Activated T-helper 2 cell treated with anti-CD3 and anti-CD28 coated beads, Interferon-gamma antibody, Interleukin-2, Interleukin-4, amounts not matched to agents 10 μg/mL and 5 μg/mL and 100 μg/mL, durations not matched to agents 14 hours and 24 hours and 36 hours (primary cell): ENCODE measurements around the gene NUB1. TPM values are rescaled to one million over a fixed set of nuclear protein-coding genes. Genes with fewer than 3 reads are reported as not detected.
"Not testable (repeated sequence)": the region's sequence is repeated elsewhere in the genome, so short reads cannot be mapped to it uniquely, and the experiment has no call there.

Source experiments
- DNase-seq: peaks from one replicate; pipeline ENCODE4 v3.0.0; 2021; ENCODE audit warnings: low spot score
- H3K27ac Mint-ChIP-seq: one replicate; pipeline ENCODE4 v1.8.0; 2021; ENCODE audit warnings: mixed read lengths
- H3K27me3 Mint-ChIP-seq: one replicate; pipeline ENCODE4 v1.8.0; 2021; ENCODE audit warnings: low read depth, mixed read lengths
- H3K36me3 Mint-ChIP-seq: one replicate; pipeline ENCODE4 v1.8.0; 2021; ENCODE audit warnings: low read depth, mixed read lengths
- H3K4me1 Mint-ChIP-seq: one replicate; pipeline ENCODE4 v1.8.0; 2021; ENCODE audit warnings: low read depth, mixed read lengths
- H3K4me3 Mint-ChIP-seq: one replicate; pipeline ENCODE4 v1.8.0; 2021; ENCODE audit warnings: low read depth, mild to moderate bottlenecking, moderate library complexity, mixed read lengths
- H3K9me3 Mint-ChIP-seq: one replicate; pipeline ENCODE4 v1.8.0; 2021; ENCODE audit warnings: mixed read lengths
- intact Hi-C: fragments of 100-400 bp; cut with micrococcal nuclease; formaldehyde crosslinking; loops from one replicate; pipeline ENCODE4 v1.15.1; 2023
- total RNA-seq: library from RNA; stranded (reverse); gene quantifications from 2 replicates; pipeline ENCODE4 v1.2.3, GENCODE V29; 2022

The NUB1 gene
- 49.2 and 57.0 TPM in 2 replicates for total RNA-seq

- H3K9me3 Mint-ChIP-seq, result peaks cover 9% of the 10 kb centered on the region
- H3K4me3 Mint-ChIP-seq, result peak within 1 kb of the TSS; percentile 82
- H3K4me1 Mint-ChIP-seq, result peaks cover 30% of the 10 kb centered on the region
- peak within 1 kb of the TSS; percentile 83 for H3K27ac Mint-ChIP-seq
- peak; percentile 91 for DNase-seq
- intact Hi-C loops, result loop anchor here (1.0 kb wide), 1 partner anchor 9 kb away; no protein-coding TSS in a partner anchor
- peaks cover 22% of the 10 kb centered on the region for H3K36me3 Mint-ChIP-seq
- no peaks in the 10 kb centered on the region for H3K27me3 Mint-ChIP-seq
These were observed at the start of gene NUB1 for GRCh38 chr7:151341357-151342101. NUB1 (plus strand) TSS chr7:151341812; CDS start chr7:151345350, 3,538 bp downstream.

- no peaks in the 10 kb centered on the region for H3K36me3 Mint-ChIP-seq
- H3K27ac Mint-ChIP-seq, result no peak overlapping the region
- no peak for DNase-seq
- H3K4me1 Mint-ChIP-seq, result no peaks in the 10 kb centered on the region
- peaks cover 7% of the 10 kb centered on the region for H3K27me3 Mint-ChIP-seq
- no peak overlapping the region for H3K4me3 Mint-ChIP-seq
- peaks cover 4% of the 10 kb centered on the region for H3K9me3 Mint-ChIP-seq
- intact Hi-C loops, result no loop called here
These were observed 48.8 kb upstream of the NUB1 start for GRCh38 chr7:151292850-151293249.

- no peak overlapping the region for H3K4me3 Mint-ChIP-seq
- H3K36me3 Mint-ChIP-seq, result no peaks in the 10 kb centered on the region
- peaks cover 4% of the 10 kb centered on the region for H3K9me3 Mint-ChIP-seq
- DNase-seq, result no peak
- intact Hi-C loops, result no loop called here
- H3K27ac Mint-ChIP-seq, result no peak overlapping the region
- peaks cover 15% of the 10 kb centered on the region for H3K27me3 Mint-ChIP-seq
- no peaks in the 10 kb centered on the region for H3K4me1 Mint-ChIP-seq
These were observed 45.2 kb upstream of the NUB1 start for GRCh38 chr7:151296202-151296992.

- Mint-ChIP-seq H3K27me3 (peaks cover 20% of the 10 kb centered on the region), H3K4me3 (no peak overlapping the region), H3K27ac (no peak overlapping the region), H3K36me3 (no peaks in the 10 kb centered on the region), H3K4me1 (peaks cover 2% of the 10 kb centered on the region), H3K9me3 (peaks cover 4% of the 10 kb centered on the region)
- DNase-seq, result no peak
- intact Hi-C loops, result no loop called here
These were observed 42.8 kb upstream of the NUB1 start for GRCh38 chr7:151298765-151299164.

GRCh38 chr7:151299530-151299929, 42.1 kb upstream of the NUB1 start:
- no peak for DNase-seq
- H3K36me3 Mint-ChIP-seq, result no peaks in the 10 kb centered on the region
- H3K9me3 Mint-ChIP-seq, result peaks cover 4% of the 10 kb centered on the region
- peaks cover 22% of the 10 kb centered on the region for H3K27me3 Mint-ChIP-seq
- intact Hi-C loops, result no loop called here
- H3K4me1 Mint-ChIP-seq, result peaks cover 2% of the 10 kb centered on the region
- no peak overlapping the region for H3K27ac Mint-ChIP-seq
- no peak overlapping the region for H3K4me3 Mint-ChIP-seq

GRCh38 chr7:151299940-151300645, 41.5 kb upstream of the NUB1 start:
- no peak for DNase-seq
- no peak overlapping the region for H3K27ac Mint-ChIP-seq
- H3K9me3 Mint-ChIP-seq, result peaks cover 4% of the 10 kb centered on the region
- H3K4me3 Mint-ChIP-seq, result no peak overlapping the region
- peaks cover 7% of the 10 kb centered on the region for H3K4me1 Mint-ChIP-seq
- H3K27me3 Mint-ChIP-seq, result peaks cover 26% of the 10 kb centered on the region
- H3K36me3 Mint-ChIP-seq, result no peaks in the 10 kb centered on the region
- intact Hi-C loops, result no loop called here

GRCh38 chr7:151301471-151302462, 39.8 kb upstream of the NUB1 start:
- DNase-seq, result no peak
- Mint-ChIP-seq H3K27me3 (peaks cover 35% of the 10 kb centered on the region), H3K9me3 (no peaks in the 10 kb centered on the region), H3K36me3 (no peaks in the 10 kb centered on the region), H3K4me1 (peaks cover 15% of the 10 kb centered on the region), H3K4me3 (no peak overlapping the region), H3K27ac (no peak overlapping the region)
- intact Hi-C loops, result no loop called here

- H3K27ac Mint-ChIP-seq, H3K9me3 Mint-ChIP-seq, H3K36me3 Mint-ChIP-seq, intact Hi-C loops, DNase-seq, H3K4me3 Mint-ChIP-seq: not testable (repeated sequence)
- H3K27me3 Mint-ChIP-seq, result peaks cover 35% of the 10 kb centered on the region
- peaks cover 15% of the 10 kb centered on the region for H3K4me1 Mint-ChIP-seq
These were observed 37.4 kb upstream of the NUB1 start for GRCh38 chr7:151304251-151304650.

- Mint-ChIP-seq H3K27ac (no peak overlapping the region), H3K4me1 (peaks cover 15% of the 10 kb centered on the region), H3K36me3 (no peaks in the 10 kb centered on the region), H3K27me3 (peaks cover 31% of the 10 kb centered on the region), H3K4me3 (peak overlapping the region; percentile 47), H3K9me3 (no peaks in the 10 kb centered on the region)
- intact Hi-C loops, result no loop called here
- no peak for DNase-seq
These were observed 36.8 kb upstream of the NUB1 start for GRCh38 chr7:151304856-151305255.

GRCh38 chr7:151306374-151306773, 35.2 kb upstream of the NUB1 start:
- intact Hi-C loops, result no loop called here
- no peak overlapping the region for H3K27ac Mint-ChIP-seq
- no peaks in the 10 kb centered on the region for H3K9me3 Mint-ChIP-seq
- H3K27me3 Mint-ChIP-seq, result peaks cover 27% of the 10 kb centered on the region
- H3K4me3 Mint-ChIP-seq, result no peak overlapping the region
- no peaks in the 10 kb centered on the region for H3K36me3 Mint-ChIP-seq
- H3K4me1 Mint-ChIP-seq, result peaks cover 15% of the 10 kb centered on the region
- no peak for DNase-seq

GRCh38 chr7:151306860-151307259, 34.8 kb upstream of the NUB1 start:
- no peak for DNase-seq

GRCh38 chr7:151307536-151307935, 34.1 kb upstream of the NUB1 start:
- Mint-ChIP-seq H3K27ac (no peak overlapping the region), H3K4me1 (peaks cover 15% of the 10 kb centered on the region), H3K36me3 (no peaks in the 10 kb centered on the region), H3K4me3 (no peak overlapping the region), H3K27me3 (peaks cover 23% of the 10 kb centered on the region), H3K9me3 (peaks cover 4% of the 10 kb centered on the region)
- no peak for DNase-seq
- intact Hi-C loops, result no loop called here

More at GRCh38 chr7:151306860-151307259, 34.8 kb upstream of the NUB1 start:
- H3K4me3 Mint-ChIP-seq, result no peak overlapping the region
- no peaks in the 10 kb centered on the region for H3K36me3 Mint-ChIP-seq
- H3K9me3 Mint-ChIP-seq, result peaks cover 4% of the 10 kb centered on the region
- intact Hi-C loops, result no loop called here
- no peak overlapping the region for H3K27ac Mint-ChIP-seq
- H3K4me1 Mint-ChIP-seq, result peaks cover 15% of the 10 kb centered on the region
- peaks cover 25% of the 10 kb centered on the region for H3K27me3 Mint-ChIP-seq
